ENCODE data around the gene TIMP2.

GRCh38 chr17:78861229-78861628 is 64.0 kb downstream of the TIMP2 start:
- TF ChIP-seq ZNF274 (IDR thresholded peaks at IDR 0.05; ENCODE audit: low read depth, low read length) = no peak
- TF ChIP-seq YY1 (IDR thresholded peaks at IDR 0.05; ENCODE audit: insufficient read depth, insufficient read length) = no peak

Measured in NT2/D1 (cell line).